Mammary epithelial cell (primary cell): ENCODE results near the gene ATXN10.

Experiments
- EZH2 ChIP-seq: IDR thresholded peaks from 2 replicates; pipeline ENCODE4 v1.6.1; 2012; ENCODE audit warnings: low read length, inconsistent platforms, borderline replicate concordance
- TF ChIP-seq, protein P1 (sequence below), 2 donors: IDR thresholded peaks in 1 of 2; conservative IDR thresholded peaks in 1 of 2; 2 replicates each; pipeline ENCODE4 v1.5.1; 2011 to 2012; ENCODE audit warnings: inconsistent platforms in 2 of 2, low read length in 2 of 2, mild to moderate bottlenecking in 2 of 2, control low read depth in 1 of 2, low read depth in 1 of 2; ENCODE audit not compliant: insufficient read depth in 1 of 2; ENCODE audit errors: extremely low read depth in 1 of 2

- TF ChIP-seq, protein P1, sequence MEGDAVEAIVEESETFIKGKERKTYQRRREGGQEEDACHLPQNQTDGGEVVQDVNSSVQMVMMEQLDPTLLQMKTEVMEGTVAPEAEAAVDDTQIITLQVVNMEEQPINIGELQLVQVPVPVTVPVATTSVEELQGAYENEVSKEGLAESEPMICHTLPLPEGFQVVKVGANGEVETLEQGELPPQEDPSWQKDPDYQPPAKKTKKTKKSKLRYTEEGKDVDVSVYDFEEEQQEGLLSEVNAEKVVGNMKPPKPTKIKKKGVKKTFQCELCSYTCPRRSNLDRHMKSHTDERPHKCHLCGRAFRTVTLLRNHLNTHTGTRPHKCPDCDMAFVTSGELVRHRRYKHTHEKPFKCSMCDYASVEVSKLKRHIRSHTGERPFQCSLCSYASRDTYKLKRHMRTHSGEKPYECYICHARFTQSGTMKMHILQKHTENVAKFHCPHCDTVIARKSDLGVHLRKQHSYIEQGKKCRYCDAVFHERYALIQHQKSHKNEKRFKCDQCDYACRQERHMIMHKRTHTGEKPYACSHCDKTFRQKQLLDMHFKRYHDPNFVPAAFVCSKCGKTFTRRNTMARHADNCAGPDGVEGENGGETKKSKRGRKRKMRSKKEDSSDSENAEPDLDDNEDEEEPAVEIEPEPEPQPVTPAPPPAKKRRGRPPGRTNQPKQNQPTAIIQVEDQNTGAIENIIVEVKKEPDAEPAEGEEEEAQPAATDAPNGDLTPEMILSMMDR (conservative IDR thresholded peaks at IDR 0.05 in 1 of 2, IDR thresholded peaks at IDR 0.05 in 1 of 2; ENCODE audit: extremely low read depth in 1 of 2, insufficient read depth in 1 of 2, low read depth in 1 of 2, low read length in 2 of 2), result no peak
- no peak for TF ChIP-seq EZH2
Observed at GRCh38 chr22:45682064-45682463, 10.4 kb downstream of the ATXN10 start.
